PC-3 (cell line): ENCODE measurements around the gene NUFIP1. TPM values are rescaled to one million over a fixed set of nuclear protein-coding genes. Genes with fewer than 3 reads are reported as not detected.

Experiments used
- ATAC-seq: fragments of 200-7000 bp; cut with Tn5 transposase; 2 replicates; pipeline ENCODE4 v1.9.1; 2020; ENCODE audit warnings: mild to moderate bottlenecking, moderate library complexity
- BruUV-seq: library from RNA; stranded (reverse); fragments of 400-500 nt; replicated peaks from 2 replicates; lab custom pipeline; 2021; lab: Mats Ljungman, UMichigan
- CTCF ChIA-PET: fragments of 300-600 bp; sonication (Branson Sonifier 250); formaldehyde crosslinking; loops from one replicate; lab custom pipeline; 2022; ENCODE audit warnings: antibody characterized with exemption; lab: Charles Lee
- POLR2A ChIA-PET: fragments of 300-600 bp; sonication (Branson Sonifier 250); formaldehyde crosslinking; loops from one replicate; lab custom pipeline; 2022; ENCODE audit warnings: antibody characterized with exemption; ENCODE audit not compliant: unreplicated experiment; lab: Charles Lee
- DNase-seq: peaks from one replicate; pipeline ENCODE4 v3.0.0-alpha.2; 2015
- H2AFZ ChIP-seq: fragments of 300-600 bp; sonication (generic); 2 replicates; pipeline ENCODE4 v1.6.0; 2016; ENCODE audit warnings: antibody characterized with exemption, low read length
- H3F3A ChIP-seq: fragments of 300-600 bp; sonication (generic); one replicate; pipeline ENCODE4 v1.6.0; 2017; ENCODE audit warnings: antibody characterized with exemption, low read length, control low read depth, mild to moderate bottlenecking; ENCODE audit not compliant: unreplicated experiment
- H3K27ac ChIP-seq: fragments of 300-600 bp; sonication (generic); 2 replicates; pipeline ENCODE4 v1.5.1; 2016; ENCODE audit warnings: mild to moderate bottlenecking, low read length
- H3K27me3 ChIP-seq: fragments of 300-600 bp; sonication (generic); 2 replicates; pipeline ENCODE4 v1.6.1; 2016; ENCODE audit warnings: low read length, mixed read lengths
- H3K36me3 ChIP-seq: fragments of 300-600 bp; sonication (generic); 2 replicates; pipeline ENCODE4 v1.6.1; 2016; ENCODE audit warnings: low read depth, mixed run types, low read length, mixed read lengths
- H3K4me1 ChIP-seq: fragments of 300-600 bp; sonication (generic); 2 replicates; pipeline ENCODE4 v1.5.1; 2016; ENCODE audit warnings: low read length; ENCODE audit not compliant: insufficient read depth
- H3K4me2 ChIP-seq: fragments of 300-600 bp; sonication (generic); 2 replicates; pipeline ENCODE4 v1.6.0; 2016; ENCODE audit warnings: low read length
- H3K4me3 ChIP-seq: fragments of 300-600 bp; sonication (generic); 2 replicates; pipeline ENCODE4 v1.5.1; 2016; ENCODE audit warnings: mild to moderate bottlenecking, low read length, mixed read lengths
- H3K79me2 ChIP-seq: fragments of 300-600 bp; sonication (generic); 2 replicates; pipeline ENCODE4 v1.6.1; 2017; ENCODE audit warnings: low read length, mixed read lengths
- H3K9ac ChIP-seq: fragments of 300-600 bp; sonication (generic); 2 replicates; pipeline ENCODE4 v1.6.0; 2016; ENCODE audit warnings: mild to moderate bottlenecking, low read length
- H3K9me2 ChIP-seq: fragments of 300-600 bp; sonication (generic); replicated peaks from 2 replicates; pipeline ENCODE4 v1.6.1; 2016; ENCODE audit warnings: mixed run types, low read length, mixed read lengths
- H3K9me3 ChIP-seq: fragments of 300-600 bp; sonication (generic); 2 replicates; pipeline ENCODE4 v1.6.1; 2016; ENCODE audit warnings: low read length, mixed read lengths
- H4K20me1 ChIP-seq: fragments of 300-600 bp; sonication (generic); 2 replicates; pipeline ENCODE4 v1.6.1; 2016; ENCODE audit warnings: low read length, mixed read lengths
- EZH2 ChIP-seq: fragments of 300-600 bp; sonication (generic); IDR thresholded peaks from one replicate; pipeline ENCODE4 v1.6.1; 2017; ENCODE audit warnings: antibody characterized with exemption, mild to moderate bottlenecking, low read length; ENCODE audit not compliant: unreplicated experiment
- EZH2phosphoT487 ChIP-seq: fragments of 300-600 bp; sonication (generic); IDR thresholded peaks from 2 replicates; pipeline ENCODE4 v1.6.1; 2018; ENCODE audit warnings: mild to moderate bottlenecking, antibody characterized with exemption, low read length, borderline replicate concordance
- intact Hi-C: fragments of 100-400 bp; cut with micrococcal nuclease; formaldehyde crosslinking; loops from 2 replicates; pipeline ENCODE4 v1.9.0; 2023
- total RNA-seq: library from RNA; depleted of rRNA; stranded (reverse); fragments of >200 nt; gene quantifications from 2 replicates; pipeline ENCODE4 v1.2.3, GENCODE V29; 2014
- TF ChIP-seq, protein P1 (sequence below): fragments of 300-600 bp; sonication (generic); conservative IDR thresholded peaks from 2 replicates; pipeline ENCODE4 v1.5.1; 2017; ENCODE audit warnings: antibody characterized with exemption, low read depth, mild to moderate bottlenecking, low read length

The NUFIP1 gene
- total RNA-seq, 1 experiment from 2014 or later, result 4.0 TPM

DNA sequence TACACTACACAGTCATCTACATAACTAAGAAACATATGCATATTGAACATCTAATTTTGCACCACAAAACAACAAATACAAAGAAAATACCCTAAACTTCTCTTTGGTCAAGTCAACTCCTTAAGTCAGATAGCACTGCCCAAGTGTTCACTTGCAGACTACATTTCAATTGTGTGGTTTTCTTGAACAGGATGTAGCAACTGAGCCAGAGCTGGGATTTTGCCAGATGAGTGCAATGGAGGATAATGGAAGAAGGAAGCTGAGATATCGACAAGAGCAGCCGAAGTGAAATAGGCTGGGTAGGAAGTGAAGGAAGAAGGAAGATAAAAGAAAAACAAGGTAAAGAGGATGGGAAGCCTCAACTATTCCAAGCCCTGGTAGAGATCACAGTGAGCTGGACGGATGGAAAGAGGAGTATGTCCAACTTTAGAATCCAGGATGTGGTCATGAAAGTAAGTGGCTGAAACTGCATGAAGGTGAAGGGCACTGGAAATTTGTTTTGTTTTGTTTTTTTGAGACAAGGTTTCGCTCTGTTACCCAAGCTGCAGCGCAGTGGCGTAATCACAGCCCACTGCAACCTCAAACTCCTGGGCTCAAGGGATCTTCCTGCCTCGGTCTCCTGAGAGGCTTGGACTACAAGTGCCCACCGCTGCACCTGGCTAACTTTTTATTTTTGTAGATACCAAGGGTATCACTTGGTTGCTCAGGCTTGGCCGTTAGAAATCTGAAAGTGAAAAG, 15.0 kb downstream of the NUFIP1 start:
- Histone ChIP-seq H4K20me1 (peaks cover 4% of the 10 kb centered on the region; the same call in 1 of the 2 replicates), H3K79me2 (peaks cover 21% of the 10 kb centered on the region), H3K27ac (no peak overlapping the region), H3K9ac (no peak overlapping the region), H3K9me3 (no peaks in the 10 kb centered on the region), H3K4me2 (no peak overlapping the region), H3K27me3 (no peaks in the 10 kb centered on the region), H3K4me3 (no peak overlapping the region), H3K4me1 (no peaks in the 10 kb centered on the region), H3K36me3 (peaks cover 23% of the 10 kb centered on the region), H3K9me2 (no peaks in the 10 kb centered on the region), H3F3A (no peaks in the 10 kb centered on the region), H2AFZ (no peak overlapping the region)
- ChIA-PET POLR2A (no interaction called here), CTCF (interaction anchor here (1.2 kb wide), 1 partner anchor 13 kb away, joined by 3 read pairs; no protein-coding TSS in a partner anchor)
- DNase-seq (no peak), ATAC-seq (no peak)
- no TSS peak for BruUV-seq
- intact Hi-C loops, result loop anchor here (5.0 kb wide), 2 partner anchors 262 to 397 kb away; partner anchors contain the start of gene TSC22D1
- TF ChIP-seq EZH2 (no peak), EZH2phosphoT487 (no peak)
- TF ChIP-seq, protein P1, sequence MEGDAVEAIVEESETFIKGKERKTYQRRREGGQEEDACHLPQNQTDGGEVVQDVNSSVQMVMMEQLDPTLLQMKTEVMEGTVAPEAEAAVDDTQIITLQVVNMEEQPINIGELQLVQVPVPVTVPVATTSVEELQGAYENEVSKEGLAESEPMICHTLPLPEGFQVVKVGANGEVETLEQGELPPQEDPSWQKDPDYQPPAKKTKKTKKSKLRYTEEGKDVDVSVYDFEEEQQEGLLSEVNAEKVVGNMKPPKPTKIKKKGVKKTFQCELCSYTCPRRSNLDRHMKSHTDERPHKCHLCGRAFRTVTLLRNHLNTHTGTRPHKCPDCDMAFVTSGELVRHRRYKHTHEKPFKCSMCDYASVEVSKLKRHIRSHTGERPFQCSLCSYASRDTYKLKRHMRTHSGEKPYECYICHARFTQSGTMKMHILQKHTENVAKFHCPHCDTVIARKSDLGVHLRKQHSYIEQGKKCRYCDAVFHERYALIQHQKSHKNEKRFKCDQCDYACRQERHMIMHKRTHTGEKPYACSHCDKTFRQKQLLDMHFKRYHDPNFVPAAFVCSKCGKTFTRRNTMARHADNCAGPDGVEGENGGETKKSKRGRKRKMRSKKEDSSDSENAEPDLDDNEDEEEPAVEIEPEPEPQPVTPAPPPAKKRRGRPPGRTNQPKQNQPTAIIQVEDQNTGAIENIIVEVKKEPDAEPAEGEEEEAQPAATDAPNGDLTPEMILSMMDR, result no peak

- ChIA-PET CTCF (interaction anchor here (0.6 to 1.2 kb wide), 2 partner anchors 15 to 183 kb away, joined by 3 to 6 read pairs; no protein-coding TSS in a partner anchor), POLR2A (no interaction called here)
- TF ChIP-seq, protein P1, result peak; percentile 61
- TF ChIP-seq EZH2 (no peak), EZH2phosphoT487 (no peak)
- Histone ChIP-seq H3K9me3 (no peaks in the 10 kb centered on the region), H3K9me2 (no peaks in the 10 kb centered on the region), H2AFZ (no peak overlapping the region), H3K9ac (no peak overlapping the region), H3K27me3 (no peaks in the 10 kb centered on the region), H3K27ac (no peak overlapping the region), H3K79me2 (peaks cover 21% of the 10 kb centered on the region), H3K4me2 (no peak overlapping the region), H3K4me1 (peaks cover 6% of the 10 kb centered on the region; the same call in 1 of the 2 replicates), H4K20me1 (peaks cover 4% of the 10 kb centered on the region; the same call in 1 of the 2 replicates), H3K36me3 (peaks cover 16% of the 10 kb centered on the region), H3F3A (no peaks in the 10 kb centered on the region), H3K4me3 (no peak overlapping the region)
- BruUV-seq, result no TSS peak
- intact Hi-C loops, result loop anchor here (2.0 to 5.0 kb wide), 3 partner anchors 261 to 396 kb away; partner anchors contain the start of gene TSC22D1
- DNase-seq, result peak; percentile 57
- no peak; the same call in 1 of the 2 replicates for ATAC-seq
Observed at GRCh38 chr13:44972956-44973581, 16.2 kb downstream of the NUFIP1 start.
